A204.1 (cell line): ENCODE results near the gene COL6A3.

Experiments
- FAIRE-seq: peaks from 2 replicates; lab custom pipeline; 2012; peaks lifted over from hg19 to GRCh38; lab: Jason Lieb, UNC

COL6A3 gene

GRCh38 chr2:237295889-237296480 is 118.0 kb downstream of the COL6A3 start:
- no peak for FAIRE-seq

DNA sequence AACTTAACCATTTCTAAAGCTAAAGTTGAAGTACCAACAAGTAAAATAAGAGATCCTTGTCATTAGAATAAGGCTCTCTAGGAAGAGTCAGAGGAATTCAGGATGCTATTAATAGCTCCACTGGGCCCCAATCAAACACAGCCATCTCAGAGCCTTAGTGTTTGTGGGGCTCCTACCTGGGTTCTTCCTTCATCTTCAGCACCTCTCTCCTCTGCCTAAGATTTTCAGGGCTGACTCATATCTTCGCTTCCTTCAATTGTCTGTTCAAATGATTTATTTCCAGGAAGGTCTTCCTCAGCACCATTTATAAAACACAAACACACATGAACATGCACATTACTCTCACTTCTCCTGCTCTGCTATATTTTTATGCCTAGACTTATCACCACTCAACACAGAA is 119.5 kb downstream of the COL6A3 start:
- FAIRE-seq, result no peak

- FAIRE-seq, result no peak
Observed at GRCh38 chr2:237293978-237294377, 120.0 kb downstream of the COL6A3 start.

DNA sequence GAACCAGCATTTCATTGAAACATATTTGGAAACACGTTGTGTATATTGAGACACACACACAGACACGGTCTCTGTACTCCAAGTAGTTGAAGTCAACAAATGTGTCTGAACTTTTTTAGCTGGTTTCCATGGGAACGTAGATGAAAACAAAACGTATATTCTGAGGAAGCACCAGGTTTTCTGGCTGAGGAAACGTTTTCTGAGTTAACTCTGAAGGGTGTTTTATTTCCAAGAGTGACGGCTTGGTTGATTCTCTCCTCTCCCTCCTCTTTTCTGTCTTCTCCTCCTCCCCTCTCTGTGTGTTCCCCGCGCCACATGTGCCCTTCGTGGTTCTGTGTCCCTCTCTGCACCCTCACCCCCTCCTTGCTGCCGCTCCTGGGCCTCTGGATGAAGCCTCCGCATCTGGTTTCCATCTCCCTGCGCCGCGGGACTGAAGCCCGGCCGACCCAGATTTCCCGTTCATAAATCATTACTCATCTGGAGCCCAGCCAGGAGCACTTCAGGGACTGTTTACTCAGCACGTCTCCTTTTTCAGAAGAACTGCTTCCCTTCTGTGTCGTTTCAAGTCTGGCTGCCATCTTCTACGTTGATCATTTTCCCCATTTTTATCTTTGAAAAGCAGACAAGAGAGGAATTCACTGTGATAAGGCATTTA is 122.7 kb downstream of the COL6A3 start:
- FAIRE-seq, result no peak

- no peak for FAIRE-seq
Observed at GRCh38 chr2:237290261-237290660, 123.7 kb downstream of the COL6A3 start.

- no peak for FAIRE-seq
Observed at GRCh38 chr2:237289139-237289538, 124.8 kb downstream of the COL6A3 start.

- no peak for FAIRE-seq
Observed at GRCh38 chr2:237287872-237288271, 126.1 kb downstream of the COL6A3 start.

DNA sequence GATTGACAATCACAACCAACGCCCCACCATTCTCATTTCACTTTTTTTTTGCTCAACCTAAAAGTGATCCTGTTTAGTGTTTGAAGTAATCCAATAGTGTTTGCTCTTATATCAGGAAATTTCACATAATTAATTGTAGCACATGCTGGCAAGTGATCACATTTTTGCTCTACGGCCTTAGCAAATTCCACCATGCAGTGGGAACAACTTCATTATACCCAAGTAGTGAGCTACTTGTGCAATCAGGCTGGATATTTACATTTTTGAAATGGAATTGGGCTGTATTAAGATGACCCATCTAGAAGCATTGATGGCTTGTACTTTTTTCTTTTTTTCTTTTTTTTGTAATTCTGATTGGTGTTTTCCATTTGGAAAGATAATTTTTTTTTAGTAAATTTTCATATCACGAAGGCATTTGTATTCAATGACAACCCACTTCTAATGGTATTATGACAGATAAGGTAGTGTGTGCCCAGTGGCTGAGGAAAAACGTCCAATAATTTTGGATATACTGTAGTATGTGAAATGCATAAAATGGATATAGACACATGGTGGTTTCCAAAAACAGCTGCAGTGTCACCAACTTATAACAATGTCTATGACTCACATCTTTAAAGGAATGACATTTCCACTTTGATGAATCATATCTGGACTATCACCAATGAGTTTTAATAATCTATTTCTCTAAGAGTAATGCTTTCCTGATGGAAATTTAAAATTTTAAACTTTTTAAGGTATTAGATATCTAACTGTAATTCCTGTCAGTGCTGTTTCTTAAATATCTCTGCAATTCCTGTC is 130.6 kb downstream of the COL6A3 start:
- FAIRE-seq, result no peak

- FAIRE-seq, result no peak
Observed at GRCh38 chr2:237282568-237283128, 131.3 kb downstream of the COL6A3 start.

GRCh38 chr2:237281836-237282306 is 132.1 kb downstream of the COL6A3 start:
- FAIRE-seq, result no peak

- FAIRE-seq, result no peak
Observed at GRCh38 chr2:237280939-237281338, 133.0 kb downstream of the COL6A3 start.

DNA sequence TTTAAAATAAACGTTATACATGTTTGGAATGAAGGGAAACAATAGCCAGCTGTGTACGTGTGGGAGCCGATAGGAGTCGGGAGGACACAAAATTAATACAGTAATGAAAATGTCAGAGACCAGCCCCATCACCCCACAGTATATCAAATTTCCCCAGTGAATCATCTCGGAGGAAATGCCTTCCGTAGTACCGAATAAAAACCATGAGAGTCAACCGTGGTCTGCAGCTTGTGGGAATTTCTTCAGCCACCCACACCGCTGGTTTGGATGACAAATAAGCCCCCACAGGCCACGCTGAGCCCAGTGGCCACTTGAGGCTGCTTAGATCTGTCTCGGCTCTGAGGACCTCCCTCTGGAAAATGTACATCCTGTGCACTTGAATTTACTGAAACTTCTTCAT is 133.7 kb downstream of the COL6A3 start:
- no peak for FAIRE-seq

DNA sequence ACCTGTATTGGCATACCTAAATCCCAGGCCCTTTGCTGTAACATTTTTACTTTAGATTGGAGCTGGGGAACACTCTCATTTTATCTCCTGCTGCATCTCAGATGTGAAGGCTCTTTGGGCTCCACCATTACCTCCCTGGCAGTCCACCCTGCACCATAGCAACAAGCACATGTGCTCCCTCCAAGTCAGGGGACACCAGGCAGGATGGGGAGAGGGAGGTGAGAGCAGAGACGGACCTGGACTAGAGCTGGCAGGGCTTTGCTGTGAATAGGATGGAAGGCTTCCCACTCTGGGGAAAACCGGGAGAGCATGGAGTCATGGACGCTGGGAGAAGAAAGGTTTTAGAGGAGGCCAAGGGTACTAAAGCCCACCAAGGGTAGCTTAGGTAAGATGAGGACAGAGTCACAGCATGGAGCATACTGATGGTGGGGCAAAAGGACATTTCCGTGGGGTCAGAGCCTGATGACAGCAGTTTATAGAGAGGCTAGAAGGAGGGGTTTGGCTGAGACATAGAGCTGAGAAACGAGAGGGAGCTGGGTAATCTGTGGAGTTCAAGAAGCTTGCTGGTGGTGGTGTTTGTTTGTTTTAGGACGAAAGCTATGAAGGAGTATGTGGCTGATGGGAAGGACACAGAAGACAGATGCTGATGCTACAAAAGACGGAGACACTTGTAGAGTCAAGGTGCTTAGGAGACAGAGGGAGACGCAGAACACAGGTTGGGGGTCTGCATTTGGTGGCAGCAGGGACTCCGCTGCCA is 134.8 kb downstream of the COL6A3 start:
- no peak for FAIRE-seq

DNA sequence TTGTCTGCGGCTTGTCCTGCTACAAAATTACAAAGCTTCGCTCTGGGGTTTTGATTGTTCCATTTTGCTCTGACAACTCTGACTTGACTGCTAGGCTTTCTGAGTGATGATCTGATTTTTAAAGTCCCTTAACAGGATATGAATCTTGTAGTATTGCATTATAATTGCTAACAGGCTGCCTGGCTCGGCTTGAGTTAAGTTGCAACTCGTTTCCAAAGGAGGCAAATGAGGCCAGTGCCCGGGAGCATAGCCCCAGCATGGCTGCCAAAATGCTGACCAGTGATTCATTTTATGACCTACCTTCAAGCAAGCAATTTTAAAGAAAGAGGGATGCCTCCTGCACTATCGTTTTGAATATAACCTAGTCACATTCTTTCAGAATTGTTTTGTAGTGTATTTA is 135.4 kb downstream of the COL6A3 start:
- no peak for FAIRE-seq

GRCh38 chr2:237276716-237277490 is 137.1 kb downstream of the COL6A3 start:
- no peak for FAIRE-seq
